Lower lobe of right lung (tissue), 2 donors: Measurements from ENCODE around the gene PANK4. TPM values are rescaled to one million over a fixed set of nuclear protein-coding genes. Genes with fewer than 3 reads are reported as not detected.

Source experiments
- ATAC-seq, 2 donors: fragments of 200-7000 bp; cut with Tn5 transposase; one replicate each; pipeline ENCODE4 v1.9.1; 2020 to 2022; ENCODE audit warnings: mild to moderate bottlenecking in 2 of 2, moderate library complexity in 2 of 2
- DNase-seq: peaks from one replicate; pipeline ENCODE4 v3.0.0-alpha.2; 2020
- H3K27ac ChIP-seq: fragments of 200-600 bp; one replicate; pipeline ENCODE4 v1.8.0; 2022
- H3K27me3 ChIP-seq: fragments of 200-600 bp; one replicate; pipeline ENCODE4 v1.8.0; 2022; ENCODE audit warnings: low read depth
- H3K36me3 ChIP-seq: fragments of 200-600 bp; one replicate; pipeline ENCODE4 v1.8.0; 2022; ENCODE audit warnings: mild to moderate bottlenecking
- H3K4me1 ChIP-seq: fragments of 200-600 bp; one replicate; pipeline ENCODE4 v1.8.0; 2022
- H3K4me3 ChIP-seq: fragments of 200-600 bp; one replicate; pipeline ENCODE4 v1.8.0; 2022; ENCODE audit warnings: mild to moderate bottlenecking
- H3K9me3 ChIP-seq: fragments of 200-600 bp; one replicate; pipeline ENCODE4 v1.8.0; 2022
- CTCF ChIP-seq: fragments of 200-600 bp; IDR thresholded peaks from one replicate; pipeline ENCODE4 v1.8.0; 2022; ENCODE audit warnings: antibody characterized with exemption, mild to moderate bottlenecking
- intact Hi-C: fragments of 100-400 bp; cut with DNase I; formaldehyde crosslinking; loops from one replicate; pipeline ENCODE4 v1.11.0; 2022
- total RNA-seq: library from RNA; stranded (reverse); fragmentation: NEBNext Ultra II Directional; extraction: Animal tissue kit (Norgen Biotek cat#: 25700); gene quantifications from one replicate; pipeline ENCODE4 v1.2.1, GENCODE V29; 2021
- donor health status: DM: no; HTN: yes; CAD: no; lungs with severe emphysema.

The PANK4 gene
- total RNA-seq, 1 donor from 2014 or later = 39.2 TPM

DNA sequence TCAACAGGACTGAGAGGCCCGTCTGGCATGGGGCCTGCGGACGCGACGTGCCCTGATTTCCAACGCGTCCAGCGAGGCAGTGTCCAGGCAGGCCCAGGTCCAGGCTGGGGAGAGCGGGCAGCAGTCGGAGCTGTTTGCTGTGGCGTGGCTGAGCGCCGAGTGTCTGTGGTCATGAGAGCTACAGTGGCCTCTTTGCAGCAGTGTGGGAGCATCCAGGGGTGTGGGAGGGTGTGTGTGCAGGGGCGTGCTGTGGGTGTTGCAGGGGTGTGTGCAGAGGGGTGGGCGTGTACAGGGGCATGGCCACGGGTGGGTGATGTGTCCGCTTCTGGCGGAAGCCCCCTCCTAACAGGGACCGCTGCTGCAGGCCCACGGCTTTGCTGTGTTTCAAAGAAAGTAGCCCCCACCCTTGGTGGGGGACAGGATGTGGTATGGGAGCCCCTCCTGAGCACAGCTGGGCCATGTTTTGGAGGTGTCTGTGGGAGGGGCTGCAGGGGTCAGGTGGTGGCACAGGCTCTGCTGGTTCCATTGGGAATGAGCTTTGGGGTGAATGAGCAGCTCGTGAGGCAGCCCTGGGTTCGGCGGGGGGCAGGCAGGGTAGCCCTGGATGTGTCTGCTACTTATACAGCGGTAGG lies 32.6 kb downstream of the PANK4 start:
- no peak overlapping the region for H3K27ac ChIP-seq
- no peak for DNase-seq
- intact Hi-C loops = no loop called here
- no peak for TF ChIP-seq CTCF
- H3K36me3 ChIP-seq = no peaks in the 10 kb centered on the region
- H3K4me1 ChIP-seq = no peaks in the 10 kb centered on the region
- peaks cover under 1% of the 10 kb centered on the region for H3K9me3 ChIP-seq
- no peak overlapping the region for H3K4me3 ChIP-seq
- ATAC-seq = no peak
- H3K27me3 ChIP-seq = peaks cover 7% of the 10 kb centered on the region

GRCh38 chr1:2493218-2493617 lies 33.2 kb downstream of the PANK4 start:
- peaks cover 4% of the 10 kb centered on the region for H3K9me3 ChIP-seq
- no peak overlapping the region for H3K27ac ChIP-seq
- H3K4me1 ChIP-seq = no peaks in the 10 kb centered on the region
- DNase-seq (no peak), ATAC-seq (no peak)
- intact Hi-C loops = no loop called here
- H3K4me3 ChIP-seq = no peak overlapping the region
- no peak for TF ChIP-seq CTCF
- H3K36me3 ChIP-seq = no peaks in the 10 kb centered on the region
- H3K27me3 ChIP-seq = peaks cover 7% of the 10 kb centered on the region

- peaks cover 7% of the 10 kb centered on the region for H3K27me3 ChIP-seq
- no peaks in the 10 kb centered on the region for H3K4me1 ChIP-seq
- intact Hi-C loops = no loop called here
- peaks cover 4% of the 10 kb centered on the region for H3K9me3 ChIP-seq
- DNase-seq (no peak), ATAC-seq (no peak)
- no peak overlapping the region for H3K4me3 ChIP-seq
- TF ChIP-seq CTCF = no peak
- H3K36me3 ChIP-seq = no peaks in the 10 kb centered on the region
- no peak overlapping the region for H3K27ac ChIP-seq
Measured at GRCh38 chr1:2492091-2492490, 34.3 kb downstream of the PANK4 start.

- no peaks in the 10 kb centered on the region for H3K4me1 ChIP-seq
- ATAC-seq (no peak), DNase-seq (no peak)
- TF ChIP-seq CTCF = no peak
- H3K9me3 ChIP-seq = peaks cover 4% of the 10 kb centered on the region
- H3K36me3 ChIP-seq = no peaks in the 10 kb centered on the region
- peaks cover 7% of the 10 kb centered on the region for H3K27me3 ChIP-seq
- H3K27ac ChIP-seq = no peak overlapping the region
- intact Hi-C loops = no loop called here
- no peak overlapping the region for H3K4me3 ChIP-seq
Measured at GRCh38 chr1:2489615-2490014, 36.8 kb downstream of the PANK4 start.

DNA sequence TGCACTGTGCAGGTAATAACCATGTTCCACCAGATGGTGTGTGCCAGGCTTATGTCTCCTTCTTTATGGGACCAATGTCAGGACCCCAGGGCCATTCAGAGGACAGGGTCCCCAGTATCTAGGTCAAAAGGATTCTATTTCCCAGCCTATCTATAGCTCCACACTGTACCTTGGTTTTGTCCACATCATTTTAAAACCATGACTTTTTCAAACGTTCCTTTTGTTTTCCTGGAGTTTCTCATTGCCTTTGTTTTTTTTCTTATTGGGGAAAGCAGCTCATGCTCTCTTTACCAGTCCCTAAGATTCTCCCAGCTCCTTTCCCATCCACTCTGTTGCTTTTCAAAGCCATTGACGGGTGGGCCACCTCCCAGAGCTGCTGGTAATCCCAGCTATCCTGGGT lies 37.7 kb downstream of the PANK4 start:
- TF ChIP-seq CTCF = no peak
- DNase-seq (no peak), ATAC-seq (no peak)
- peaks cover 7% of the 10 kb centered on the region for H3K27me3 ChIP-seq
- H3K9me3 ChIP-seq = peaks cover 4% of the 10 kb centered on the region
- intact Hi-C loops = no loop called here
- no peaks in the 10 kb centered on the region for H3K4me1 ChIP-seq
- H3K27ac ChIP-seq = no peak overlapping the region
- H3K36me3 ChIP-seq = no peaks in the 10 kb centered on the region
- H3K4me3 ChIP-seq = no peak overlapping the region
